Measurements from ENCODE around the gene FBXL13. TPM values are rescaled to one million over a fixed set of nuclear protein-coding genes. Genes with fewer than 3 reads are reported as not detected.
A peak's percentile ranks its signal among the peaks of the same experiment; 100 is the strongest.
"Not testable (repeated sequence)": the region's sequence is repeated elsewhere in the genome, so short reads cannot be mapped to it uniquely, and the experiment has no call there.

FBXL13 gene
- total RNA-seq, 2 donors from 2014 or later, result 1.7 to 3.2 TPM

DNA sequence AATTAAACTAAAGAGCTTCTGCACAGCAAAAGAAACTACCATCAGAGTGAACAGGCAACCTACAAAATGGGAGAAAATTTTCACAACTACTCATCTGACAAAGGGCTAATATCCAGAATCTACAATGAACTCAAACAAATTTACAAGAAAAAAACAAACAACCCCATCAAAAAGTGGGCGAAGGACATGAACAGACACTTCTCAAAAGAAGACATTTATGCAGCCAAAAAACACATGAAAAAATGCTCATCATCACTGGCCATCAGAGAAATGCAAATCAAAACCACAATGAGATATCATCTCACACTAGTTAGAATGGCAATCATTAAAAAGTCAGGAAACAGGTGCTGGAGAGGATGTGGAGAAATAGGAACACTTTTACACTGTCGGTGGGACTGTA, 112.6 kb downstream of the FBXL13 start:
- DNase-seq (ENCODE audit: low spot score); intact Hi-C loops (cut with DNase I): not testable (repeated sequence)

DNA sequence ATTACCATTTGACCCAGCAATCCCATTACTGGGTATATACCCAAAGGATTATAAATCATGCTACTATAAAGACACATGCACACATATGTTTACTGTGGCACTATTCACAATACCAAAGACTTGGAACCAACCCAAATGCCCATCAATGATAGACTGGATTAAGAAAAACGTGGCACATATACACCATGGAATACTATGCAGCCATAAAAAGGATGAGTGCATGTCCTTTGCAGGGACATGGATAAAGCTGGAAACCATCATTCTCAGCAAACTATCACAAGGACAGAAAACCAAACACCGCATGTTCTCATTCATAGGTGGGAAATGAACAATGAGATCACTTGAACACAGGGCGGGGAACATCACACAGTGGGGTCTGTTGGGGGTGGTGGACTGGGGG, 116.6 kb downstream of the FBXL13 start:
- intact Hi-C loops (cut with DNase I); DNase-seq (ENCODE audit: low spot score): not testable (repeated sequence)

DNA sequence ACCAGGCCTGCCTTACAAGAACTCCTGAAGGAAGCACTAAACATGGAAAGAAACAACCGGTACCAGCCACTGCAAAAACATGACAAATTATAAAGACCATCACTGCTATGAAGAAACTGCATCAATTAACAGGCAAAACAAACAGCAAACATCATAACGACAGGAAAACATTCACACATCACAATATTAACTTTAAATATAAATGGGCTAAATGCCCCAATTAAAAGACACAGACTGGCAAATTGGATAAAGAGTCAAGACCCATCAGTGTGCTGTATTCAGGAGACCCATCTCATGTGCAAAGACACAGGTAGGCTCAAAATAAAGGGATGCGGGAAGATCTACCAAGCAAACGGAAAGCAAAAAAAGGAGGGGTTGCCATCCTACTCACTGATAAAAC, 120.2 kb downstream of the FBXL13 start:
- DNase-seq (ENCODE audit: low spot score); intact Hi-C loops (cut with DNase I): not testable (repeated sequence)

DNA sequence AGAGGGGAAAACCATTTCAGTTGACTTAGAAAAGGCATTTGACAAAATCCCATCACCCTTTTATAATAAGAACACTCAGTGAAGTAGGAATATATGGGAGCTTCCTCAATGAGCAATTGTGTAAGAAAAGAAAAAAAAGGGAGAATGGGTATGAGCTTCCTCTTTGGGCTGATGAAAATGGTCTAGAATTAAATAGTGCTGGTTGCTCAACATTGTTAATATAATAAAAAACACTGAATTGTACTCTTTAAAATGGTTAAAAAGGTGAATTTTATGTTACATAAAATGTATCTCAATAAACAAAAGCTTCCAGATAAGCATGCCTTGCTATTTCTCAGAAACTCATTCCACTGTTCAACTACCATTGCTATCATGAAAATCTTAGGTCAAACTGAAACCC, 121.2 kb downstream of the FBXL13 start:
- intact Hi-C loops (cut with DNase I), result no loop called here
- DNase-seq (ENCODE audit: low spot score), result no peak

DNA sequence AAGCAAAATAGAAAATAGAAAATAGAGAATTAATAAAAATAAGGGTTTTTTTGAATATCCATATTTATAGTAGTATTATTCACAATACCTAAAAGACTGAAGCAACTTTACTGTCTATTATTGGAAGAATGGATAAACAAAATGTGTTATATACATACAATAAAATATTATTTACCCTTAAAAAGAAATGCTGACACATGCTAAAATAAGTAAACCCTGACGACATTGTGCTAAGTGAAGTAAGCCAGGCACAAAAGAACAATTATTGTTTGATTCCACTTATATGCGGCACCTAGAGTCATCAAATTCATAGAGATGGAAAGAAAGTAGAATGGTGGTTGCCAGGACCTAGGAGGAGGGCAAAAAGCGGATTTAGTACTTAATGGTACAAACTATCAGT, 122.8 kb downstream of the FBXL13 start:
- intact Hi-C loops (cut with DNase I), result no loop called here
- DNase-seq (ENCODE audit: low spot score), result no peak

DNA sequence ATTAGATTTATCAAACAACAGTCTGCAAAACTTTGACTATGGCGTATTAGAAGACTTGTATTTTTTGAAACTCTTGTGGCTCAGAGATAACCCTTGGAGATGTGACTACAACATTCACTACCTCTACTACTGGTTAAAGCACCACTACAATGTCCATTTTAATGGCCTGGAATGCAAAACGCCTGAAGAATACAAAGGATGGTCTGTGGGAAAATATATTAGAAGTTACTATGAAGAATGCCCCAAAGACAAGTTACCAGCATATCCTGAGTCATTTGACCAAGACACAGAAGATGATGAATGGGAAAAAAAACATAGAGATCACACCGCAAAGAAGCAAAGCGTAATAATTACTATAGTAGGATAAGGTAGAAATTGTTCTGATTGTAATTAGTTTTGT, 130.4 kb downstream of the FBXL13 start:
- no peak for DNase-seq (ENCODE audit: low spot score)
- intact Hi-C loops (cut with DNase I), result no loop called here

DNA sequence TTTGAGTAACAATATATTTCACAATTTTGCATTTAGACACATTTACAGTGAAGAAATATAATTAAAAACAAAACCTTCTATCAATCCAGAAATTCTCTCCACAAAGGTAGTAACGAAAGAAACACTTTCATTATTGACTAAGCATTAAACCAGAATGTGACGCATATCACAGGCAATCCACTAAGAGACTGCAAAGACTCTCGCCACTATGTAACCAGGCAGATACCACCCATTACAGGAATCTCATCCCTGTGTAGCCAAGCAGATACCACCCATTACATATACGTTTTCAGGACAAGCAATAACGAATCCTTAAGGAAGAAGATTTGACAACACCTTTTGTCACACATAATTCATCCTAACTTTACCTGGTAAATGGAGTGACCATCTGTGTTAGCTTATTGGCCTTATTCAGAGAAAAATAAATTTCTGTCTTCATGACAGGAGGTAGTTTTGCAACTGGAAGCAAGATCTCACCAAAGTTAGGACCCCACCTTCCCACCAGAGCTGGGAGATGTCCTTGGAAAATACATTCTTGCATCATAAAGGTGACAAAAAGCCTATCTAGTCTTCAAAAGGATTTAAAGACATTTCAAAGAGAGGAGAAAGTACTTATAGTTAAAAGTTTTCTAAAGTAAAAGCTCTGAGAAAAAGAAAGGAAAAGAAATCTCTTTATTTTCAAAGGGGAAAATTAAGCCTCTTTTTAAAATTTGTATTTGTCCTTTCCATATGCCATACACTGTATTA, 131.0 kb downstream of the FBXL13 start:
- DNase-seq (ENCODE audit: low spot score), result no peak
- intact Hi-C loops (cut with DNase I), result no loop called here

DNA sequence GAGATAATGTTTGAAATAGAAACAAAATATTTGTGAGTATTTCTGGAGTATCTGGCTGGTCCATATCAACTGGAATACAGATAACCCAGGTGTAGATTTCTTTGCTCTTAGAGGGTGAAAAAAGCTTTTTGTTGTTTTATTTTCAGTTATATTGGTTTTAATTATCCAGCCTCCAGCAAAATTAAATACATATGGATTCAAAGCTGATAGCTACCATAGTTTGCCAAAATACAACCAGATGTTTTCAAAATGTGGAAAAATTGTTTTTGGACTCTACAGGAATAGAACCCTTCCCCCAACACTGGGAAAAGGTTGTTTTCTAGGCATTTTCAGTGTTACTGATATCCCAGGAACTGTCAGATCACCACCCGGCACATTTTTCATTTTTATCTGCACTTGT, 131.7 kb downstream of the FBXL13 start:
- DNase-seq (ENCODE audit: low spot score), result no peak
- intact Hi-C loops (cut with DNase I), result no loop called here

DNA sequence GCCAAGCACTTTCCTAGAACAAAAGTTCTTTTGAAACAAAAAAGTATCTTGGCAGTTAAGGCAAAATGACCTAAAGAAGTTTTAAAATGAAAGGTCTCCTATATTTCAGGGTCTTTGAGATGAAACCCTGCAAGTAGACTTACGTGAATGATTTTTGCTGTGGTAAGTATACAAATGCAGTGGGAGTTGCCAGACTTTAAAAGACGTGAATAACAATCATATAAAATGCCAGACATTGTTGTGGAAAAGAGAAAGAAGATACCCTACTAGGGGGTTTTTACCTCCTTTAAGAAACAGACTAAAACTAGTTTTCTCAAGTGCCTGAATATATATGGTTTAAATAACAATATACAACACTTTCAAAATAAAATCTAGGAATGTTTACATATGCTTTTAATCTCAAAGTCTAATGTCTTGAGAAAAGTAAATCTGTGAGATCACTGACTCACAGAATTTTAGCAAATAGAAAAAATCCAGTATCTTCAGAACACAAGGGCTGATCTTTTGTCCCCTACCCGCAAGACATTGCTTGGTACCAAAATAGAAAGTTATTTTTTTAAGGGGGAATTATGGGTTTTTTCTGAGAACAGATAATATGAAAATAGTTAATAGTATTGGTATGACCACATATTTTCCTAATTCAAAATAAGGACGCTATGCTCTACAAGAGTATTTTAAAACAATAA, 132.3 kb downstream of the FBXL13 start:
- no peak for DNase-seq (ENCODE audit: low spot score)
- intact Hi-C loops (cut with DNase I), result no loop called here

DNA sequence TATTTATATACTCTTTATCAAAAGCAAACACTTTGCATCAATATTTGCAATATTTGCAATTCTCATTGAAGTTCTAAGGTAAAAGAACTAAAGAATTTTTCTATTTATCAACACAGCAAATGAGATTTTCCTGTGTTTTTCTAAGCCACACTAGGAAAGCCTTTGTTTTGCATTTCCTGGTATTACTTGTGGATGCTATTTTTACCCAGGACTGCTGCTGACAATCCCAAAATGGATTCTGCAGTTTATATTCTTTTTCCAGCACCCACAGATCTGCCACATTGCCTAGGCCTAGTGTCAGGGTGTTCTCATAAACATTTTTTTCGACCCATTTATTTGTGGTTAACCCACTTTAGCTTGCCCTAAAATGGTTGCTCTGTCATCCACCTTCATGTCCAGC, 135.9 kb downstream of the FBXL13 start:
- DNase-seq (ENCODE audit: low spot score), result no peak
- intact Hi-C loops (cut with DNase I), result no loop called here

DNA sequence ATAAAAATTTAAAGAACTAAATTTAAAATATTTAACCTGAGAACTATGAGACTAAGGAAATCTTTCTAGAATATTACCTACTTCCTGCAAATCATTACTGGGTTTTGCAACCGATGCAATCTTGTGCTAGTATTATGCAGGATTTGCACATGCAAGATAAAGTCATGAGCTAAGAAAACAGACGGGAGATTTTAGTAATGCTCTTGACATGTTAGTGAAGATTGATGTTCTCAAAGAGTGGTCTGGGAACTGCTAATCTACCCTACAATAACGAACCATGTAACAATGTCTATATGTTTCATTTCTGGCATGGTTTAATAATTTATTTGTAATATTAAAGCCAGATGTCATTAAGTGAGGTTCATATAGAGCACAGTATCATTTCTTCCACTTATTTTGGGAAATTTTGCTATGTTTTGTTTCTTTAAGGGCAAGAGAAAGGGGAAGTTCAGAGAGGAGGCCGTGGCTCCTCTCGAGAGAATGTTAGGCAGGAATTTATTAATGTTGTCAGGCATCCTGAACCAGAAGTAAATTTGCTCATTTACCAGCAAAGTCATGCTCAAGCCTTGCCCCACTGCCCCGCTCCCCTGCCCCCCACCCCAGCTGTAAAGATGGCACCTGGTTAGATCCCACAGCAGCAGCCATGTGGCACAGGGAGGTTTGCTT, 139.0 kb downstream of the FBXL13 start:
- DNase-seq (ENCODE audit: low spot score), result no peak
- intact Hi-C loops (cut with DNase I), result no loop called here

DNA sequence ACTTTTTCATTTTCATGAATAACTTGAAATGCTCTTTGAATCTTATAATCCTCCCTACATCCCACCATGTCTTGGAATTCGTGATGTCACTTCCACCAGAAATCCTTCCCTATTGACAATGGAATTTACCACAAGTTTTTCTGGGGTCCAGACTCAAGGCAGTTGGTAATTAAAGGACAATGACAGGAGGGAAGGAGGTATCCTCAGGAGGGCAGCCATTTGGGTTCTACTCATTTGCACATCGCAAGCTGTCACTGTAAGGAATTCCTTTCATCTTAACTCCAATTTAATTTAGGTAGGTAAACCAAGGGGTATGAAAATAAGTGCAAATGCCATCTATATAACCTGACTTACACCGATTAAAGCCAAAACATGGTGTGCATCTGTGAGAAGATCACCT, 139.9 kb downstream of the FBXL13 start:
- intact Hi-C loops (cut with DNase I), result no loop called here
- no peak for DNase-seq (ENCODE audit: low spot score)

DNA sequence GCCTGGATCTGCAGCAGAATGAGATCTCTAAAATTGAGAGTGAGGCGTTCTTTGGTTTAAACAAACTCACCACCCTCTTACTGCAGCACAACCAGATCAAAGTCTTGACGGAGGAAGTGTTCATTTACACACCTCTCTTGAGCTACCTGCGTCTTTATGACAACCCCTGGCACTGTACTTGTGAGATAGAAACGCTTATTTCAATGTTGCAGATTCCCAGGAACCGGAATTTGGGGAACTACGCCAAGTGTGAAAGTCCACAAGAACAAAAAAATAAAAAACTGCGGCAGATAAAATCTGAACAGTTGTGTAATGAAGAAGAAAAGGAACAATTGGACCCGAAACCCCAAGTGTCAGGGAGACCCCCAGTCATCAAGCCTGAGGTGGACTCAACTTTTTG, 140.4 kb downstream of the FBXL13 start:
- DNase-seq (ENCODE audit: low spot score), result no peak
- intact Hi-C loops (cut with DNase I), result no loop called here

DNA sequence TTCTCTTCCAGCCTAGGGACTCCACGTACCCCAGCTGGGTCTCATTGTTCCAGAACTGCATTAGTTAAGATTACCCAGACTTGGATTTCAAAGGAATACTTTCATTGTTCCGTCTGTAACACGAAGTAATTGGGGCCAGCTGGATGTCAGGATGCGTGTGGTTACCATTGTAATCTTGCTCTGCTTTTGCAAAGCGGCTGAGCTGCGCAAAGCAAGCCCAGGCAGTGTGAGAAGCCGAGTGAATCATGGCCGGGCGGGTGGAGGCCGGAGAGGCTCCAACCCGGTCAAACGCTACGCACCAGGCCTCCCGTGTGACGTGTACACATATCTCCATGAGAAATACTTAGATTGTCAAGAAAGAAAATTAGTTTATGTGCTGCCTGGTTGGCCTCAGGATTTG, 140.8 kb downstream of the FBXL13 start:
- intact Hi-C loops (cut with DNase I), result no loop called here
- DNase-seq (ENCODE audit: low spot score), result peak; percentile 94

DNA sequence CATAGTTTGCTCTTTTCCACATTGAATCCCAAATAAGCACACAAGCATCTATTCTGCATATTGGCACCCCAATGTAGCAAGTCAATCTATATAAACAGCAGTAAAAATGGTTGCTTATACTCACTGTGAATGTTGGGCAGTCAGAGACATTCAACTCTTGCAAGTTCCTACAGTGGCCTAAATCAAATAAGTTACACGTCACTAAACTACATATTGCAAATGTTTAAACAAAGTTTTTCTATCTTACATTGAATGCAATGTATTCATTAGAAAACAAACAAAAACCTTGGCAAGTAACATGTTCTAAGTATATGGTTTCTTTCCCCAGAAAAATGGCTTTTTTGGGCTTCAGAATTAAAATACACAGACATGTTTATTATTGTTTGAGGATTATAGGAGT, 142.8 kb downstream of the FBXL13 start:
- intact Hi-C loops (cut with DNase I), result no loop called here
- no peak for DNase-seq (ENCODE audit: low spot score)

DNA sequence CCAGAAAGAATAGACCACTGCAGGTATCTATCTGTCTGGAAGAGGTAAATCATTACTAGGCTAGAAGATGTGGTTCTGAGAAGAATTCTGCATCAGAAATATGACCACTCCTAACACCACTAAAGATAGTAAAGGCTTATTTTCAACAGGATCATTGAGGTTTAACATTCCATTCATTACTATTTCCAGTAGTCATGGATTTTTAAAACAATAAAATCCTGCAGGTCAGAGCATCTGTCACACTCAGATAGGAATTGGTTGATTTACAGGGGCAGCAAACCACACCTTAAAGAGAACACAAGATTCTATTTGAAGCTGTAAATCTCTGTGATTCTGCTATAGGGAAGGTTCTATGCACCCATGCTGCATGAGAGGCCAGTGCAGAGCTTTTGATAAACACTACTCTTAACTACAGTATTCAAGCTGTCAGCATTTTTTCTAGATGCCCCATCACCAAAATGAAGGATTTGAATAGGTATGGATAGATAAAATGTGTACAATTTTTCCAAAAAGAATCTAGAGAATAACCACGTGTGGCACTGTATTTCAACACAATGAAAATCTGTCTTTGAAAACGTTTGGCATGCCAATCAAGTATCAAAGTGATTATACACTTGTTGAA, 147.2 kb downstream of the FBXL13 start:
- intact Hi-C loops (cut with DNase I), result no loop called here
- no peak for DNase-seq (ENCODE audit: low spot score)

DNA sequence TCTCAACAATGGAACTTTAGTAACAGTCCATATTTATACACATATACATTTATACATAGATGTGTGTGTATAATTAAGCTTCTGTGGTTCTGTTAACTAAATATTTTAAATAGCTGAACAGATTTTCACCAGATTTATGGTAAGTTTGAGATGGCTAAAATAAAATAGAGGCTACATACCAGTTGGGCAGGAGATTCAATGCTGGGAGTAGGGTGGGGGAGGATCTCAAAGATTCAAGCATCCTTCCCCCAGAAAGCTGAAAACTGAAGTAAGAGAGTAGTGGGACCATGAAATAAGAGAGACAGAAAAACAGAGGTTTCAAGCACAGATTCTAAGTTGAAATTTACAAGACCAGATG, 147.8 kb downstream of the FBXL13 start:
- no peak for DNase-seq (ENCODE audit: low spot score)
- intact Hi-C loops (cut with DNase I), result no loop called here

DNA sequence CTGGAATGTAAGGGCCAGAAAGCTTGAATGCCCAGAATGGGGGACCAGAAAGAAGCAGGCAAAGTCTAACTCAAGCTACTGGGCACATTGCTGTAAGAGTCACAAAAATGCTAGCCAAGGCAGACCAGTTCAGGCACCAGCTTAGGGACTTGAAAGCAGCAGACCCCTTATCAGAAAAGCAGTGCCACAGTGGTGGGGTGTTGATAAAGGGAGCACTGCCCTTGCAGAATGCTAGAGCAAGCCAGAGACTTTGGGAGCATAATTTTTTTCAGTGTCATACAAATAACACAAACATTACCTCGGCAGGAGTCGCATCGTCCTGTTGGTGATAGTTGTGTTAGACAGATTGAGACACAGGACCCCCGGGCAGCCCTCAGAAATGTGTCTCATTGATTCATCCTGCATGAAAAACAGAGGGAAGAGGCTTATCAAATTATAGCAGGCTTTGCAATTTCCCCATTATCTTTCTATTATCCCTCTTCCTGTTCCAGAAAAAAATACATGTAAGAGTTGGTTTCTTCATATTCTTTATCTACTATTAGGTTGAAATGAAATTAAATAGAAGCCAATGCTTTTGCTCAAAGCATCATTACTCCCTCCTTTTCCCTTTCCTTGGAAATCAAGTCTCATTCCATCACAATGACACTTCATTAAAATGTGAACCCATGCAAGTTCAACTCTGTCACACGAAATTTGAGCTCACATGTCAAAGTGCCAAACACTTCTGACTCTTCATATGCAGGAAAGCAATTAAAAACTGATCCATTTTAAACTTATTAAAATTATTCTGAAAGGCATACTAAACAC, 148.4 kb downstream of the FBXL13 start:
- intact Hi-C loops (cut with DNase I), result no loop called here
- DNase-seq (ENCODE audit: low spot score), result no peak

DNA sequence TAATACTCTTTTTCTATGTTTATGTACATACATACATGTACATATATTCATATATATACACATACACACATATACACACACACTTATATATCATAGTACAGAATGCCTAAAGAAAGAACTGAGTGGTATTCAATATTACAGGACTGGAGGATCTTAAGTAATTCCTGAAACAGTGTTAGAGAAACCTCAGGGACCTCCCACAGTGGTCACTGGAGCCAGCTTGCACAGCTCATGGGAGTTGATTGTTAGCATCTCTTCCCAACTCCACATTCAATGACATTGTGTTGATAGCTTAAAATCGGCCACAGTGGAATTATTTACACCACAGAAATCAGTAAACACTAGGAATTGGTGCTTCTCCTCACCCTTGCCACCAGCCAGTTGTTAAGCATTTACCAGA, 155.8 kb downstream of the FBXL13 start:
- DNase-seq (ENCODE audit: low spot score), result no peak
- intact Hi-C loops (cut with DNase I), result no loop called here

All from posterior vena cava (tissue), 2 donors.